ENCODE measurements around the gene GPX6. TPM values are rescaled to one million over a fixed set of nuclear protein-coding genes. Genes with fewer than 3 reads are reported as not detected.
A peak's percentile ranks its signal among the peaks of the same experiment; 100 is the strongest.
"Not testable (repeated sequence)": the region's sequence is repeated elsewhere in the genome, so short reads cannot be mapped to it uniquely, and the experiment has no call there.

Gene GPX6
- total and polyA plus RNA-seq, 4 donors: 1.1 TPM; not detected in 3

- WGBS, 2 donors: 70% methylated on average over 4 of the region's 4 CpGs
- H3K27ac ChIP-seq (ENCODE audit: low read depth in 1 of 2, low read length in 1 of 2): no peak overlapping the region
- TF ChIP-seq CTCF (IDR thresholded peaks at IDR 0.05; ENCODE audit: control extremely low read depth, extremely low read depth): no peak
- peaks cover 0 to 12% (median 0%) of the 10 kb centered on the region in 5 donors for H3K4me1 ChIP-seq (ENCODE audit: control insufficient read depth in 5 of 5, insufficient read depth in 5 of 5, low read length in 5 of 5)
- H3K4me3 ChIP-seq: no peak overlapping the region
- H3K27me3 ChIP-seq (ENCODE audit: control insufficient read depth in 3 of 3, insufficient read depth in 3 of 3, low read length in 2 of 3): peaks cover 0 to 4% (median 0%) of the 10 kb centered on the region in 3 donors
- ATAC-seq (ENCODE audit: insufficient read depth, low FRiP score): no peak
- peaks cover 0 to 2% (median 0%) of the 10 kb centered on the region in 4 donors for H3K9me3 ChIP-seq (ENCODE audit: control insufficient read depth in 4 of 4, insufficient read depth in 3 of 4, low read length in 3 of 4)
- no peak for DNase-seq
- no peaks in the 10 kb centered on the region for H3K36me3 ChIP-seq (ENCODE audit: control insufficient read depth in 4 of 4, insufficient read depth in 4 of 4, low read length in 4 of 4)
- no peak overlapping the region for H3K9ac ChIP-seq (ENCODE audit: insufficient read depth in 1 of 2, low read length in 2 of 2)
Measured at GRCh38 chr6:28551891-28552666, 36.5 kb upstream of the GPX6 start.

GRCh38 chr6:28547003-28547402, 31.4 kb upstream of the GPX6 start:
- 62 to 68% methylated on average over 3 of the region's 3 CpGs for WGBS, 2 donors
- H3K9ac ChIP-seq (ENCODE audit: insufficient read depth in 1 of 2, low read length in 2 of 2); H3K36me3 ChIP-seq (ENCODE audit: control insufficient read depth in 4 of 4, insufficient read depth in 4 of 4, low read length in 4 of 4); H3K27me3 ChIP-seq (ENCODE audit: control insufficient read depth in 3 of 3, insufficient read depth in 3 of 3, low read length in 2 of 3); H3K9me3 ChIP-seq (ENCODE audit: control insufficient read depth in 4 of 4, insufficient read depth in 3 of 4, low read length in 3 of 4); DNase-seq; H3K4me3 ChIP-seq; H3K27ac ChIP-seq (ENCODE audit: low read depth in 1 of 2, low read length in 1 of 2); ATAC-seq (ENCODE audit: insufficient read depth, low FRiP score); H3K4me1 ChIP-seq (ENCODE audit: control insufficient read depth in 5 of 5, insufficient read depth in 5 of 5, low read length in 5 of 5): not testable (repeated sequence)

- H3K9me3 ChIP-seq (ENCODE audit: control insufficient read depth in 4 of 4, insufficient read depth in 3 of 4, low read length in 3 of 4): peaks cover 0 to 5% (median 0%) of the 10 kb centered on the region in 4 donors
- no peak overlapping the region for H3K9ac ChIP-seq (ENCODE audit: insufficient read depth in 1 of 2, low read length in 2 of 2)
- no peak for TF ChIP-seq CTCF (IDR thresholded peaks at IDR 0.05; ENCODE audit: control extremely low read depth, extremely low read depth)
- peaks cover 0 to 6% (median 4%) of the 10 kb centered on the region in 5 donors for H3K4me1 ChIP-seq (ENCODE audit: control insufficient read depth in 5 of 5, insufficient read depth in 5 of 5, low read length in 5 of 5)
- H3K27me3 ChIP-seq (ENCODE audit: control insufficient read depth in 3 of 3, insufficient read depth in 3 of 3, low read length in 2 of 3): no peaks in the 10 kb centered on the region
- no peaks in the 10 kb centered on the region for H3K36me3 ChIP-seq (ENCODE audit: control insufficient read depth in 4 of 4, insufficient read depth in 4 of 4, low read length in 4 of 4)
- ATAC-seq (ENCODE audit: insufficient read depth, low FRiP score) (no peak), DNase-seq (no peak)
- H3K4me3 ChIP-seq: no peak overlapping the region
- no peak overlapping the region for H3K27ac ChIP-seq (ENCODE audit: low read depth in 1 of 2, low read length in 1 of 2)
Measured at GRCh38 chr6:28545955-28546354, 30.4 kb upstream of the GPX6 start.

- ATAC-seq (ENCODE audit: insufficient read depth, low FRiP score): no peak
- peak overlapping the region; percentile 19 for H3K4me3 ChIP-seq
- WGBS, 2 donors: 4 to 9% methylated on average over 31 of the region's 31 CpGs
- peak; percentile 56 to 74 (median 72) for DNase-seq
- peaks cover 0 to 6% (median 4%) of the 10 kb centered on the region in 5 donors for H3K4me1 ChIP-seq (ENCODE audit: control insufficient read depth in 5 of 5, insufficient read depth in 5 of 5, low read length in 5 of 5)
- H3K27ac ChIP-seq (ENCODE audit: low read depth in 1 of 2, low read length in 1 of 2): no peak overlapping the region
- H3K36me3 ChIP-seq (ENCODE audit: control insufficient read depth in 4 of 4, insufficient read depth in 4 of 4, low read length in 4 of 4): no peaks in the 10 kb centered on the region
- no peaks in the 10 kb centered on the region for H3K27me3 ChIP-seq (ENCODE audit: control insufficient read depth in 3 of 3, insufficient read depth in 3 of 3, low read length in 2 of 3)
- peaks cover 0 to 3% (median 0%) of the 10 kb centered on the region in 4 donors for H3K9me3 ChIP-seq (ENCODE audit: control insufficient read depth in 4 of 4, insufficient read depth in 3 of 4, low read length in 3 of 4)
- TF ChIP-seq CTCF (IDR thresholded peaks at IDR 0.05; ENCODE audit: control extremely low read depth, extremely low read depth): no peak
- H3K9ac ChIP-seq (ENCODE audit: insufficient read depth in 1 of 2, low read length in 2 of 2): peak overlapping the region in 1 of 2 donors; percentile 73
Measured at GRCh38 chr6:28543651-28544610, 28.3 kb upstream of the GPX6 start.
